Stimulated activated CD4-positive, alpha-beta T cell treated with anti-CD3 and anti-CD28 coated beads, Interleukin-4, amount 100 ng/mL, for 4 hours (primary cell): Measurements from ENCODE around the gene TCF4.

Source experiments
- DNase-seq, 2 experiments: peaks; one replicate each; pipeline ENCODE4 v3.0.0-alpha.2; 2020

Gene TCF4

DNA sequence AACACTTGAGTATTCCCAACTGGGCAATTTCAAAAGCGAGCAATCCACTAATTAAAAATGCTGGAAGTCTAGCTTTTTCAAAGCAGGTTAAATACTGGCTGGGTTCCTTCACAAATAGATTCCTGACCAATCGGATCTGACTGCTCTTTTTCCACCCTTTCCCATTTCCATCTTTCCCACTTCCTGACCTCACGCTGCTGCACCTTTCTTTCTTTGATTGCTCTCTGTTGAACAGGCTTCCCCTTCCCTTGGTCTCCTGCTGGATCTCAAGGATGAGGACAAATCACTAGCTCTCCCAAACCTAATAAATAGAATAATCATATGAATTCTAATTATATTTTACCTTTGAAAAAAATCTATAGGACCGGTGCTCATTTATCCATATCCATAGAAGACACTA lies 121.2 kb downstream of the TCF4 start:
- no peak for DNase-seq

GRCh38 chr18:55465313-55465712 lies 122.7 kb downstream of the TCF4 start:
- no peak for DNase-seq

- DNase-seq = no peak
Observed at GRCh38 chr18:55464581-55464980, 123.4 kb downstream of the TCF4 start.

- DNase-seq = no peak
Observed at GRCh38 chr18:55462652-55463051, 125.3 kb downstream of the TCF4 start.

- no peak for DNase-seq
Observed at GRCh38 chr18:55461848-55462247, 126.1 kb downstream of the TCF4 start.

- DNase-seq = no peak
Observed at GRCh38 chr18:55458456-55459203, 129.4 kb downstream of the TCF4 start.

DNA sequence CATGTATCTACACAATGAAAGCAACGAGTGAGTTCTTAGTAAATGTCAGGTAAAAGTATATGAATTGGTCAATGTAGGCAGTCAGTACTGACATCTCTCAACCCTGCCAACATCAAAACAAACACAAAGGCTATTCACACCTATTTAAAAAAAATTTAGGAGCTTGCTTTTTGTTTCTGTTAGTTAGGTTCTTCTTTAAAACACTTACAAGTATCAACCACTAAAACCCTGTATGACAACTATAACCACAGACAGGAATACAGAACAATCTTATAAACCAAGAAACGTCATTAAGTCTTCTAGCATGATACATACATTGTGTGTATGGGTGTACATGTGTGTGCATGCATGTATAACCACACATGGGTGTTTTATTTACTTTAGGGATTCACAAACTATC lies 131.0 kb downstream of the TCF4 start:
- DNase-seq = no peak

- DNase-seq = no peak
Observed at GRCh38 chr18:55455938-55456337, 132.1 kb downstream of the TCF4 start.

DNA sequence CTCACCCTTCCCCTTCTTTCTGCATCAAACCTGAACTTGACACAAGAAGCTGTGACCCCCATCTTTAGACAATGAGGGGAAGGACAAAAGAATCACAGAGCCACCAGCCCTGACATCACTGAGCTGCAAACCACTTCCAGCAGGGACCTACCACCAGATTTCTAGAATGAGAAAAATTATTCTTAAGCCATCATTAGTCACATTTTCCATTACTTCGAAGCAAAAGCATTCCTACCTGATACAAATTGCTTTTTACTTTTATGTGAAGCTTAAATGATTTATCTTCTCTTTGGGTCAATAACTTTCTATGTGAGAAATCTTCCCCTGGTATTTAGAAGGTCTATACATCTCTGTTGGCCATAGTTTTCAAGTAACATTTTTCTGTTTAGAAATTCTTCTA lies 134.8 kb downstream of the TCF4 start:
- no peak for DNase-seq

DNA sequence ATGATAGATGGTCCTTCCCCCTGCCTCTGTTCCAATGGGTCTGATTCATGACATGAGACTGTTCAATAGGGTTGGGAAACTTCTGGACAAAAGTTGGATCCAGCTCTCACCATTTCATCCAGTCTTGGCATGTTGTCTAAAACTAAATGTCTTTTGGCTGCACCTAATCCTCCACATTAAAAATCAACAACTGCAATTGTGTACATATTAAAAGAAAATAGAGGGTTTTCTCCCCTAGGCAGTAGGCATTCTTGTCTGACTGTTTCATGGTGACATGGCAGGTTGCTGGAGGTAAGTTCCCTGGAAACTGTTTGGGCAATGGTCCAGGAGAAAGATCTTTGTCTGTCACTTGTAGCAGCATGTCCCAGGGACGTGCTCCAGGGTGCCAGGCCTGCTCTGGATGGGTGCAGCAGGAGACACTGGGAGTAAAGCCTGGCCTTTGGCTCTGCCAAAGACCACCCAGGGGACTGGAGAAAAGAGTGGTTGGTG lies 135.8 kb downstream of the TCF4 start:
- DNase-seq = no peak

GRCh38 chr18:55449412-55450140 lies 138.4 kb downstream of the TCF4 start:
- DNase-seq = no peak

- no peak for DNase-seq
Observed at GRCh38 chr18:55448420-55448819, 139.6 kb downstream of the TCF4 start.

DNA sequence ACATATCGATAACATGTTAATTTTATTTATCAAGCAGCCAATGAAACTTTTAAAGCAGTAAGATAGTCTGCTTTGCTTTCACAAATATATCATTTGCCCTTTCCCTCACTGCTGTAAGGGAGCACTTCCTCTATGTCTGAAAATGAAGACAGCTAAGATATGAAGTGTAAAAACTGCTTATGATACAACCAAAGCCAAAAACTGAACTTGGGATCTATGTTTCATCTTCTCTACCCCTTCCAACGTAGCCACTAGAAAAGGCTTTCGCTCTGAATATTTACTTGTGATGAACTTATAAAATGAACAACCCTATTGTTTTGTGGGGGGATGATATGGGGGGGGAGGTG lies 140.3 kb downstream of the TCF4 start:
- DNase-seq = no peak

GRCh38 chr18:55446996-55447671 lies 140.9 kb downstream of the TCF4 start:
- DNase-seq = no peak

- no peak for DNase-seq
Observed at GRCh38 chr18:55444536-55444935, 143.5 kb downstream of the TCF4 start.

- no peak for DNase-seq
Observed at GRCh38 chr18:55443776-55444175, 144.2 kb downstream of the TCF4 start.

GRCh38 chr18:55442561-55442960 lies 145.4 kb downstream of the TCF4 start:
- no peak for DNase-seq

GRCh38 chr18:55440988-55441387 lies 147.0 kb downstream of the TCF4 start:
- DNase-seq = no peak

DNA sequence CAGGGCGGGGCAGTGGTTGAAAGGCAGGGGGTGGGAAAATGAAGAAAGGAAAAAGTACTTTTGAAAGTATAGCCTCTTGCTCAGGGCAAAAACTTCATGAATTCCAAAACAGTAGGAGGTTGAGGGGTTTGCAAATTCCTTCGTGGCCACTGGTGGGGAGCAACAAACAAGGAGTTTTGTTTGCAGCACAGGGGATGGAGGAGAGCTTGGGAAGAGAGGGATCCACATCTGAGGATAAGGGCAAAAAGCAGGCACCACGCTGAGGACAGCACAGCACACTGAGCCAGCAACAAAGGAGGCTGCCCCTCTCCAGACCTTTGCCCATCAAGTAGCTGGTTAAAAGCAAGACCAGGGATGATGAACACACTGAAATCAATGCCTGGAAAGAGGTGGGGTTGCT lies 148.9 kb downstream of the TCF4 start:
- no peak for DNase-seq

DNA sequence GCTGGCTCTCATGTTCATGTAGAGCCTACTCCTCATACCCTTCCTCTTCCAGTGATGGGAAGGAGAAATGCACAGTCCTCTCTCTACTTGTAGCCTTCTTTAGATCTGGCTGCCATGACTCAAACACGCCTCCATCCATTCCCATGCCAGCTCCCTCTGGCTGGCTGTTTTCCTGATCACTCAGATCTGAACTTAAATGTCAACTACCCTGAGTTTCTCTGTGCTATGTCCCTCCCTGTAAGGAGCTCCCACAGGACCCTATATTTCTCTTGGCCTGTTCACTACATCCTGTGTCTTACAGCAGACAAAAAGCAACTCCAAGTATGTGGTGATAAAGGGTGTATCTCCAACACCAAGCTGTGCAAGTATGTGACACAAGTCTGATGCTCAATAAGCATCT lies 152.4 kb downstream of the TCF4 start:
- no peak for DNase-seq

DNA sequence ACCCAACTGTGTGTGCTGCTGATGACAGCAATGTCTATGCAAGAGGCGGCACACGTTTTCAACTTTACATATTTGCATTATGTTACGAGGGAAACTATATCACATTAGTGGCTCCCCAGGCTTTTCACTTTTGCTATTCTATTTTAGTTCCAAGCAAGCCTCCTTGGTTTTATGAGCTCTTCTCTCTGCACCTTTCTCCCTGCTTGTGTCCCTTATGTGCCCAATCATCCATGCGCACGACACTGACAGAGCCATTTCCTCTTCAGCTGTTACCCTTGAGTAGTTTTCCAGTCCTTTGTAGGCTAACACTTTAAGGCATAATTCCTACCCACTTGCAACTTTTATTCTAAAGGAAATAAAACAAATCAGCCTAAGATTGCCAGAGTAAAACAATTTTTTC lies 154.3 kb downstream of the TCF4 start:
- no peak for DNase-seq

DNA sequence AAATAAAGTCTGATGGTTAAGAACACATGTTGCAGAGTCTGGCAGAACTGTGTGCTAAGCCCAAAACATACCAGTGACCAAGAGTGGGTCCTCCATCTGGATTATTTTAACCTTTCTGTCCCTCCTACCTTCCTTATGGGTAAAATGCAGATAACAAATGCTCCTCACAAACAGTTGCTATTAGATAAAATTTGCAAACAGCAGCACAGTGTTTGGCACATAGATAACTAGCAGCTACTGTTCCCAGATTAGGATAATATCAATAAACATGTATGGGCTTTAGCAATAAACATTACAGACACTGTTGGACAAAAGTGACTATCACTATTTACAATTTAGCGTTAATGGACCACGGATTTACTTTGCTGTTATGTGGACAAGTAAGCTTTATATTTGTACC lies 154.9 kb downstream of the TCF4 start:
- no peak for DNase-seq

DNA sequence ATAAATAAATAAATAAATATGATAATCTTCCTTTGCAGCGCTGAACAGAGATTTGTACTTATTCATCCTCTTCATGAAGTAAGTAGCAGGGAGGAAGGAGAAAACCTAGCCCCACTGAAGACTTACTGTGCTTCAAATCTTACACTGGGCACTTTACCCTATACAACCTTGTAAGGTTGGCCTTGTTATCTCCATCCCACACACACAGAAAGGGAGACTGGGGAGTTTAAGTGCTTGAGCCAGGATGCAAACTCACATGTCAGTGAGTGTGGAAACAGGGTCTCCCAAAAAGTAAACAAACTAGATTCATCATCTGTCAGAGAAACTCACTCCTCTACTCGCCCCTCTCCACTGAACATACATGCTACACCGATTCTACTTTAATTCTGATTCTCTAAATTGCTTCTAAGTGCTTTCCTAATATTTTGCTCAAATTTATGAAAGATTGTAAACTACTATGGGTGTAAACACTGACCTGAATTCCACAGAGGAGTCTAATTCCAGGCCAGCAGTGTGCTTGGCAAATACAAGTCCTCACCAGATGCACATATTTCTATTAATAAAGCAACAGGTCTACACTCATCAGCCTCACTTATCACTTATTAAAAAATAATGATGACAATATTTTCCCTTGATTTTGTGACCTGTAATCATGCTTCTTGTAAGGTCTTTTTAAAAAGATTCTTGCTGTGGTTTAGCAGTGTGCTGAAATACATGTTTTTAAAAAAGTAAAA lies 155.5 kb downstream of the TCF4 start:
- no peak for DNase-seq
